Mesodermal cell (in vitro differentiated cells): Measurements from ENCODE around the gene ATXN2L.
"Not testable (repeated sequence)": the region's sequence is repeated elsewhere in the genome, so short reads cannot be mapped to it uniquely, and the experiment has no call there.

Experiments used
- H3K27ac ChIP-seq: 2 replicates; pipeline ENCODE4 v1.7.0; 2013; ENCODE audit warnings: mild to moderate bottlenecking, low read depth, low read length, moderate library complexity; ENCODE audit not compliant: severe bottlenecking
- H3K36me3 ChIP-seq: 2 replicates; pipeline ENCODE4 v1.7.1; 2013; ENCODE audit warnings: mild to moderate bottlenecking, low read length, moderate library complexity; ENCODE audit not compliant: control insufficient read depth, insufficient read depth
- H3K4me1 ChIP-seq: one replicate; pipeline ENCODE4 v1.7.1; 2013; ENCODE audit warnings: mild to moderate bottlenecking, low read length; ENCODE audit not compliant: insufficient read depth, control insufficient read depth, poor library complexity, severe bottlenecking
- H3K4me3 ChIP-seq: 2 replicates; pipeline ENCODE4 v1.7.0; 2013; ENCODE audit warnings: low read length, control low read depth, mild to moderate bottlenecking; ENCODE audit not compliant: insufficient read depth, poor library complexity, severe bottlenecking; ENCODE audit errors: extremely low read depth
- H3K9me3 ChIP-seq: 2 replicates; pipeline ENCODE4 v1.7.1; 2013; ENCODE audit warnings: mild to moderate bottlenecking, low read length, moderate library complexity; ENCODE audit not compliant: control insufficient read depth
- WGBS, 2 experiments: methylation state at CpG; one replicate each; pipeline ENCODE4 v1.1.5; 2013; ENCODE audit warnings: missing lambda C conversion rate in 2 of 2; ENCODE audit not compliant: insufficient coverage in 2 of 2; 5-methylcytosine and 5-hydroxymethylcytosine counted together

ATXN2L gene

DNA sequence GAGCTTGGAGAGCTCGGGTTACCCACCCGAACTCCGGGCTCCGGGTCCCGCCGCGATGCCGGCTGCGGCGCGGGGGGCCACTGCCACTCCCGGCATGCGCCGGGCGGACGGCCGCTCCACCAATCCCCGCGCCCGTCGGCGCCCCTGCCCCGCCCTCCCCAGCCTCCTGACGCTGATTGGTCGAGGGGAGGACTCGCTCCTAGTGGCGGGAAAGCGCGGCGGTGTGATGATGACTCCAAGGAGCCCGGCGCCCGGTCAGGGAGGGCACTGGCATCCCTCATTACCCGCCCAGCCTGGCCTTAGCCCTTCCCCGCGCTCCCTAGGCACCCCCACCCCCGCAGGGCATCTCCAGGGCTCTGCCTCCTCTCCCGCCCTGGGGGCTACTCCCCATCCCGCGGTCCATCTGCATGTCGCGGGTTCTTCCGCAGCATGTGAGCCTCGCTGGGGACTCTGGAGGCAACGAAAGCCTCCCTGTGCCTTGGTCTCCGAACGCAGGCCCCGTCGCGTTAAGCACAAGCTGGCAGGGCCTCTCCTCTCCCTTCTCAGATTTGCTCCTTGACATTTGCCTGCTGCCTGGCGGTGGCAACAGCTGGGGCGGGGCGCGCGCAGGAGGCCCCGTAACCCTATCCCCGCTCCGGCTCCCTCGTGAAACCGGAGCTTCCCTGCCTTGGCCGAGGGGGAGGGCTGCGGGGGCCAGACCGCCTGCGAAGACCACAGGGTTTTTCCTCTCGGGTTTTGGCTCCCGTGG lies 57.2 kb downstream of the ATXN2L start:
- peak overlapping the region; percentile 29 for H3K27ac ChIP-seq
- no peaks in the 10 kb centered on the region for H3K9me3 ChIP-seq
- WGBS, 2 experiments: 2% methylated on average over 53 to 56 of the region's 66 CpGs
- H3K36me3 ChIP-seq: peaks cover 3% of the 10 kb centered on the region
- peaks cover 19% of the 10 kb centered on the region for H3K4me1 ChIP-seq
- H3K4me3 ChIP-seq: peak overlapping the region; percentile 62

DNA sequence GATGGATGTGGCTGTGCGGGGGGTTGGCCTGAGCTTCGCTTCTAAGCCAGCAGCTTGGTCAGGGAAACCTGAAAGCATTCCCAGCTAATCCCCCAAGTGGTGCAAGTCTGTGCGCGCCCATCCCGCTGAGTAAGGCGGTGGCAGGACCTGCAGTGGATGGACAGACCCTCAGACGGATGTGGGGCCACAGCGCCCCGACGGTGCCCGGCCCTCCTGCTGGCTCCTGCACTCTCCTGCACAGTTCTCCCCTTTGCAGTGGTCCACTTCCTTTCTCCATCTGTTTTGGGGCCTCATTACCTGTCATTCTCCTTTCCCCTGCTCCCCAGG lies 57.8 kb downstream of the ATXN2L start:
- WGBS, 2 experiments: 35 to 41% methylated on average over 9 to 10 of the region's 11 CpGs
- Histone ChIP-seq H3K9me3 (no peaks in the 10 kb centered on the region), H3K4me3 (no peak overlapping the region), H3K27ac (no peak overlapping the region), H3K36me3 (no peaks in the 10 kb centered on the region), H3K4me1 (peaks cover 19% of the 10 kb centered on the region)

DNA sequence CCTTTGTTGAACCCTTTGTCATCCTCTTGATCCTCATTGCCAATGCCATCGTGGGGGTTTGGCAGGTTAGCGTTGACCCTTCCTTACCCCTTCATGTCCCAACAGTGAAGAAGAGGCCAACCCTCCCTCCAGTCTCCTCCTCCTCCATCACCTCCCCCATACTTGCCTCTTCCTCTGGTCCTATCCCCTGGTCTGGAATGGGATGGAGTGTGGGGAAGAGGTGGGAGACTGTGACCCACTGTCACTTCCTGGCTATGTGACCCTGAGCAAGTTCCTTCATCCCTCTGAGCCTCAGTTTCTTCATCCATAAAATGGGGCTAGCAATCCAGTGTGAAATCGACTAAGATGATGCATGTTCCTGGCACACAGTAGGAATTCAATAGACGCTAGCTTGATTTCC lies 58.2 kb downstream of the ATXN2L start:
- WGBS, 2 experiments: 91 to 100% methylated on average over 2 to 4 of the region's 4 CpGs
- H3K36me3 ChIP-seq: no peaks in the 10 kb centered on the region
- H3K4me3 ChIP-seq: no peak overlapping the region
- no peak overlapping the region for H3K27ac ChIP-seq
- H3K4me1 ChIP-seq: peaks cover 17% of the 10 kb centered on the region
- no peaks in the 10 kb centered on the region for H3K9me3 ChIP-seq

GRCh38 chr16:28881565-28881964 lies 58.8 kb downstream of the ATXN2L start:
- H3K4me1 ChIP-seq: peaks cover 11% of the 10 kb centered on the region
- H3K27ac ChIP-seq, H3K36me3 ChIP-seq, H3K9me3 ChIP-seq, H3K4me3 ChIP-seq: not testable (repeated sequence)
- WGBS, 2 experiments: 100% methylated on average over 3 of the region's 4 CpGs; no CpG with 5 or more reads in 1 of the 2 experiments

DNA sequence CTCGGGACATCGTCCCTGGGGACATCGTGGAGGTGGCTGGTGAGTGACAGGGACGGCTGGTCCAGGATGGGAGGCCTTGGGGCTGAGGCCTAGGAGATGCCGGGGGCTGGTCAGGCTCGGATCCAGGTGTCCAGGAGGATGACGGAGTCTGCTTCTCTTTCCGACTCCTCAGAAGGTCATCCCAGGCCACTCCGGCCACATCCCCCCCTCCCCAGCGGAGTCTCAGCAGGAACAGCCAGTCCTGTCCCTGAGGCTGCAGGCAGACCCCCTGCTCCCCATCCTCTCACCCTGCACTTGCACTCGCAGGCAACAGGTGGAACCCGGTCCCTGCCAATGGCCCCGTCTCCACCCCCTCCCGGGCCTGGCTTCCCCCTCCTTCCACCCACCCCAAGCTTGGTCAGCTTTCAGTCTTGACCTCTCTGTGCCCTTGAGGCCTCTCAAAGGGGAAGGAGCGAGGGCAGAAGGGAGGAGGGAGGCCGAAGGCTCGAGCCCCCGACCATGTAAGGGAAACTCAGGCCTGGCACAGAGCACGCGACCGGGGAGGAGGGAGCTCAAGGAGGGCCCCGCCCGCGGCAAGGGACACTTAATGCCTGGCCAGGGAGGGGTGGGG lies 59.9 kb downstream of the ATXN2L start:
- Histone ChIP-seq H3K9me3 (no peaks in the 10 kb centered on the region), H3K4me3 (no peak overlapping the region), H3K4me1 (peaks cover 5% of the 10 kb centered on the region), H3K36me3 (no peaks in the 10 kb centered on the region), H3K27ac (no peak overlapping the region)
- 70 to 75% methylated on average over 19 to 20 of the region's 24 CpGs for WGBS, 2 experiments

DNA sequence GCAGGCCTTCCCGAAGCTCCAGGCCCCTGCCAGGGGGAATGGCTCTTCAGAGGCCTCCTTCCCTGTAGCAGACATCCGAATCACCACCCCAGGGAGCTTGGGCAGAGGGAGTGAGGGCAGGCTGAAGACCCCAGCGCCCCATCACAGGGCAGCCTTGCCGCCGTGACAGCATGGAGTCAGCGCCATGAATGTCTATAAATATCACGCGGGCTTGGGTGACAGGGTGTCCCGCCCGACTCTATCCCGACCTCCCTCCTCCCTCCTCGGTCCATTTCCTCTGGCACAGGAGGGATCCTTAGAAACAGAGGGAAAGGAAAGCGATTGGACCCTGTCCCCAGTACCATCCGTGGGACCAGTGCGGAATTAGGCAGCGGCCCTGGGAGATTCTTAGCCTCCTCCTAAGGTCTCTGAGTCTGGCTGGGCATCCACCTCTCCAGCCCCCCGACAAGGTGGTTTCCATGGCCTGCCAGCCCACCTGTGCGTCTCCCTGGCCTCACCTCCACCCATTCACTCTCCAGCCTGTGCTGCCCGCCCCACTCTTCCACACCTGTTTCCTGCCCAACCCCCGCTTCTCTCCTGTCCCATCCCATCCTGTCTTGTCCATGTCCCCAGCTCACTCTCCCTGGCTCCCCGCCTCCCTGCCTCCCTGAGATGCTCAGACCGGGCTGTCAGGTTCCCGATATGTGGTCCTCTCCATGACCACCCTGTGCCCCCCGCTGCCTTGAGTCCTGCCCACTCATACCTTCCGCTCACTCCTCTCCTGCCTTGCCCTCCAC lies 60.6 kb downstream of the ATXN2L start:
- Histone ChIP-seq H3K27ac (no peak overlapping the region), H3K4me1 (peaks cover 5% of the 10 kb centered on the region), H3K9me3 (no peaks in the 10 kb centered on the region), H3K36me3 (no peaks in the 10 kb centered on the region), H3K4me3 (no peak overlapping the region)
- 80 to 84% methylated on average over 13 to 25 of the region's 25 CpGs for WGBS, 2 experiments

GRCh38 chr16:28884045-28884444 lies 61.2 kb downstream of the ATXN2L start:
- Histone ChIP-seq H3K27ac (no peak overlapping the region), H3K9me3 (no peaks in the 10 kb centered on the region), H3K36me3 (no peaks in the 10 kb centered on the region), H3K4me1 (peaks cover 3% of the 10 kb centered on the region), H3K4me3 (no peak overlapping the region)
- 81 to 95% methylated on average over 6 of the region's 6 CpGs for WGBS, 2 experiments
